Neural cell (in vitro differentiated cells): ENCODE results near the gene ARL4C. TPM values are rescaled to one million over a fixed set of nuclear protein-coding genes. Genes with fewer than 3 reads are reported as not detected.

ENCODE experiments used
- H2AFZ ChIP-seq: fragments of 200-600, 300-800 bp; sonication (generic), shearing (Covaris generic); 2 replicates; pipeline ENCODE4 v1.6.0; 2014; ENCODE audit warnings: low read depth, mild to moderate bottlenecking, antibody characterized with exemption, low read length, moderate library complexity
- H3F3A ChIP-seq: fragments of 200-600 bp; shearing (Covaris generic); 2 replicates; pipeline ENCODE4 v1.6.1; 2016; ENCODE audit warnings: mild to moderate bottlenecking, moderate library complexity, mixed read lengths, antibody characterized with exemption, low read length; ENCODE audit not compliant: insufficient read depth, poor library complexity, severe bottlenecking
- H3K27ac ChIP-seq: fragments of 200-600, 300-800 bp; sonication (generic), shearing (Covaris generic); 2 replicates; pipeline ENCODE4 v1.5.1; 2014; ENCODE audit warnings: mild to moderate bottlenecking, low read length, moderate library complexity
- H3K27me3 ChIP-seq: fragments of 300-800, 200-600 bp; sonication (generic), shearing (Covaris generic); 2 replicates; pipeline ENCODE4 v1.6.0; 2014; ENCODE audit warnings: mild to moderate bottlenecking, low read depth, low read length, moderate library complexity; ENCODE audit not compliant: insufficient read depth
- H3K36me3 ChIP-seq: fragments of 300-800, 200-600 bp; sonication (generic), shearing (Covaris generic); 2 replicates; pipeline ENCODE4 v1.5.1; 2014; ENCODE audit warnings: mild to moderate bottlenecking, antibody characterized with exemption, low read length, moderate library complexity; ENCODE audit not compliant: insufficient read depth
- H3K4me2 ChIP-seq: fragments of 300-800, 200-600 bp; sonication (generic), shearing (Covaris generic); 2 replicates; pipeline ENCODE4 v1.6.0; 2014; ENCODE audit warnings: mild to moderate bottlenecking, low read length
- H3K4me3 ChIP-seq: fragments of 300-800, 200-600 bp; sonication (generic), shearing (Covaris generic); 2 replicates; pipeline ENCODE4 v1.5.1; 2014; ENCODE audit warnings: mild to moderate bottlenecking, low read length, moderate library complexity
- H3K79me2 ChIP-seq: fragments of 200-600 bp; shearing (Covaris generic); replicated peaks from 2 replicates; pipeline ENCODE4 v1.6.0; 2014; ENCODE audit warnings: mild to moderate bottlenecking, low read length, moderate library complexity; ENCODE audit not compliant: insufficient read depth
- H3K9ac ChIP-seq: fragments of 300-800, 200-600 bp; sonication (generic), shearing (Covaris generic); 2 replicates; pipeline ENCODE4 v1.6.1; 2016; ENCODE audit warnings: mild to moderate bottlenecking, low read length, mixed read lengths
- H3K9me2 ChIP-seq: fragments of 200-600 bp; shearing (Covaris generic); 2 replicates; pipeline ENCODE4 v1.6.1; 2016; ENCODE audit warnings: mild to moderate bottlenecking, low read length, mixed read lengths; ENCODE audit not compliant: insufficient read depth
- H3K9me3 ChIP-seq: fragments of 200-600, 300-800 bp; sonication (generic), shearing (Covaris generic); 2 replicates; pipeline ENCODE4 v1.6.1; 2016; ENCODE audit warnings: mild to moderate bottlenecking, mixed run types, low read length, moderate library complexity, mixed read lengths
- H4K20me1 ChIP-seq: fragments of 200-600 bp; shearing (Covaris generic); 2 replicates; pipeline ENCODE4 v1.6.1; 2016; ENCODE audit warnings: mild to moderate bottlenecking, mixed run types; ENCODE audit not compliant: insufficient read depth
- EP300 ChIP-seq: fragments of 450-650 bp; conservative IDR thresholded peaks from 2 replicates; pipeline ENCODE4 v1.6.1; 2014; ENCODE audit warnings: antibody characterized with exemption, mild to moderate bottlenecking, moderate library complexity; ENCODE audit not compliant: poor library complexity, severe bottlenecking
- EZH2 ChIP-seq: fragments of 200-600, 300-800 bp; shearing (Covaris generic), sonication (generic); IDR thresholded peaks from 2 replicates; pipeline ENCODE4 v1.6.1; 2014; ENCODE audit warnings: antibody characterized with exemption, low read length, borderline replicate concordance, mild to moderate bottlenecking; ENCODE audit not compliant: insufficient read depth, poor library complexity, severe bottlenecking
- POLR2AphosphoS5 ChIP-seq: IDR thresholded peaks from 2 replicates; pipeline ENCODE4 v1.6.1; 2012
- RAD21 ChIP-seq: fragments of 450-650 bp; conservative IDR thresholded peaks from 2 replicates; pipeline ENCODE4 v1.6.1; 2014; ENCODE audit warnings: antibody characterized with exemption, mild to moderate bottlenecking, moderate library complexity
- REST ChIP-seq: IDR thresholded peaks from 2 replicates; pipeline ENCODE4 v1.6.1; 2012; ENCODE audit warnings: borderline replicate concordance
- SMC3 ChIP-seq: fragments of 450-650 bp; conservative IDR thresholded peaks from 2 replicates; pipeline ENCODE4 v1.6.1; 2014; ENCODE audit warnings: antibody characterized with exemption, mild to moderate bottlenecking, moderate library complexity; ENCODE audit not compliant: poor library complexity
- TAF1 ChIP-seq: IDR thresholded peaks from 2 replicates; pipeline ENCODE4 v1.6.1; 2012; ENCODE audit warnings: low read depth
- polyA plus RNA-seq: library from polyadenylated mRNA; depleted of rRNA; stranded (reverse); fragments of >200 nt; gene quantifications from 2 replicates; pipeline ENCODE4 v1.2.3, GENCODE V29; 2014
- TF ChIP-seq, protein P1 (sequence below): fragments of 450-650 bp; IDR thresholded peaks from 2 replicates; pipeline ENCODE4 v1.5.1; 2014; ENCODE audit warnings: antibody characterized with exemption, mild to moderate bottlenecking, moderate library complexity; ENCODE audit not compliant: poor library complexity, severe bottlenecking

Gene ARL4C
- polyA plus RNA-seq, 1 donor from 2014 or later, result 20.3 TPM

GRCh38 chr2:234462218-234462992, 34.5 kb downstream of the ARL4C start:
- no peaks in the 10 kb centered on the region for H3K36me3 ChIP-seq
- H3K27ac ChIP-seq, result no peak overlapping the region
- no peak overlapping the region for H3K4me3 ChIP-seq

GRCh38 chr2:234459401-234460009, 37.4 kb downstream of the ARL4C start:
- H3K27me3 ChIP-seq, result no peaks in the 10 kb centered on the region
- no peaks in the 10 kb centered on the region for H4K20me1 ChIP-seq
- no peaks in the 10 kb centered on the region for H3K79me2 ChIP-seq
- no peaks in the 10 kb centered on the region for H3K9me3 ChIP-seq
- no peaks in the 10 kb centered on the region for H3F3A ChIP-seq
- H3K9me2 ChIP-seq, result no peaks in the 10 kb centered on the region
- no peak overlapping the region for H3K4me3 ChIP-seq
- H3K9ac ChIP-seq, result no peak overlapping the region
- no peaks in the 10 kb centered on the region for H3K36me3 ChIP-seq
- no peak for TF ChIP-seq REST
- no peak for TF ChIP-seq POLR2AphosphoS5
- TF ChIP-seq EZH2, result no peak
- no peak for TF ChIP-seq EP300
- TF ChIP-seq RAD21, result no peak
- TF ChIP-seq, protein P1, sequence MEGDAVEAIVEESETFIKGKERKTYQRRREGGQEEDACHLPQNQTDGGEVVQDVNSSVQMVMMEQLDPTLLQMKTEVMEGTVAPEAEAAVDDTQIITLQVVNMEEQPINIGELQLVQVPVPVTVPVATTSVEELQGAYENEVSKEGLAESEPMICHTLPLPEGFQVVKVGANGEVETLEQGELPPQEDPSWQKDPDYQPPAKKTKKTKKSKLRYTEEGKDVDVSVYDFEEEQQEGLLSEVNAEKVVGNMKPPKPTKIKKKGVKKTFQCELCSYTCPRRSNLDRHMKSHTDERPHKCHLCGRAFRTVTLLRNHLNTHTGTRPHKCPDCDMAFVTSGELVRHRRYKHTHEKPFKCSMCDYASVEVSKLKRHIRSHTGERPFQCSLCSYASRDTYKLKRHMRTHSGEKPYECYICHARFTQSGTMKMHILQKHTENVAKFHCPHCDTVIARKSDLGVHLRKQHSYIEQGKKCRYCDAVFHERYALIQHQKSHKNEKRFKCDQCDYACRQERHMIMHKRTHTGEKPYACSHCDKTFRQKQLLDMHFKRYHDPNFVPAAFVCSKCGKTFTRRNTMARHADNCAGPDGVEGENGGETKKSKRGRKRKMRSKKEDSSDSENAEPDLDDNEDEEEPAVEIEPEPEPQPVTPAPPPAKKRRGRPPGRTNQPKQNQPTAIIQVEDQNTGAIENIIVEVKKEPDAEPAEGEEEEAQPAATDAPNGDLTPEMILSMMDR, result no peak
- no peak for TF ChIP-seq SMC3
- no peak overlapping the region for H3K27ac ChIP-seq
- no peak overlapping the region for H3K4me2 ChIP-seq
- no peak overlapping the region for H2AFZ ChIP-seq

More at GRCh38 chr2:234462218-234462992, 34.5 kb downstream of the ARL4C start:
- H2AFZ ChIP-seq, result no peak overlapping the region
- H3K79me2 ChIP-seq, result no peaks in the 10 kb centered on the region
- no peak overlapping the region for H3K4me2 ChIP-seq
- no peaks in the 10 kb centered on the region for H3F3A ChIP-seq
- H3K9me2 ChIP-seq, result no peaks in the 10 kb centered on the region
- TF ChIP-seq EP300 (no peak), REST (no peak), TAF1 (no peak), EZH2 (no peak)
- TF ChIP-seq, protein P1, result no peak
- H3K27me3 ChIP-seq, result no peaks in the 10 kb centered on the region
- H4K20me1 ChIP-seq, result no peaks in the 10 kb centered on the region
- no peak overlapping the region for H3K9ac ChIP-seq
- H3K9me3 ChIP-seq, result no peaks in the 10 kb centered on the region
